Kidney epithelial cell (primary cell): ENCODE measurements around the gene METTL16. TPM values are rescaled to one million over a fixed set of nuclear protein-coding genes. Genes with fewer than 3 reads are reported as not detected.

Source experiments
- DNase-seq: peaks from one replicate; pipeline ENCODE4 v3.0.0-alpha.2; 2010; ENCODE audit warnings: low read depth
- H3K27me3 ChIP-seq: 2 replicates; pipeline ENCODE4 v1.6.0; 2011; ENCODE audit warnings: low read length; ENCODE audit not compliant: control insufficient read depth, insufficient read depth
- H3K36me3 ChIP-seq: 2 replicates; pipeline ENCODE4 v1.5.1; 2011; ENCODE audit warnings: low read length; ENCODE audit not compliant: control insufficient read depth, insufficient read depth
- H3K4me3 ChIP-seq: 2 replicates; pipeline ENCODE4 v1.5.1; 2011; ENCODE audit warnings: low read depth, mild to moderate bottlenecking, control low read depth, low read length
- total RNA-seq: library from RNA; depleted of rRNA; stranded (reverse); fragments of >200 nt; gene quantifications from 2 replicates; pipeline ENCODE4 v1.2.3, GENCODE V29; 2015
- TF ChIP-seq, protein P1 (sequence below): IDR thresholded peaks from 2 replicates; pipeline ENCODE4 v1.5.1; 2011; ENCODE audit warnings: mild to moderate bottlenecking, moderate library complexity, low read length, control low read depth, inconsistent platforms; ENCODE audit not compliant: insufficient read depth, poor library complexity, severe bottlenecking

Gene METTL16
- total RNA-seq, 1 donor from 2014 or later = 32.4 TPM

DNA sequence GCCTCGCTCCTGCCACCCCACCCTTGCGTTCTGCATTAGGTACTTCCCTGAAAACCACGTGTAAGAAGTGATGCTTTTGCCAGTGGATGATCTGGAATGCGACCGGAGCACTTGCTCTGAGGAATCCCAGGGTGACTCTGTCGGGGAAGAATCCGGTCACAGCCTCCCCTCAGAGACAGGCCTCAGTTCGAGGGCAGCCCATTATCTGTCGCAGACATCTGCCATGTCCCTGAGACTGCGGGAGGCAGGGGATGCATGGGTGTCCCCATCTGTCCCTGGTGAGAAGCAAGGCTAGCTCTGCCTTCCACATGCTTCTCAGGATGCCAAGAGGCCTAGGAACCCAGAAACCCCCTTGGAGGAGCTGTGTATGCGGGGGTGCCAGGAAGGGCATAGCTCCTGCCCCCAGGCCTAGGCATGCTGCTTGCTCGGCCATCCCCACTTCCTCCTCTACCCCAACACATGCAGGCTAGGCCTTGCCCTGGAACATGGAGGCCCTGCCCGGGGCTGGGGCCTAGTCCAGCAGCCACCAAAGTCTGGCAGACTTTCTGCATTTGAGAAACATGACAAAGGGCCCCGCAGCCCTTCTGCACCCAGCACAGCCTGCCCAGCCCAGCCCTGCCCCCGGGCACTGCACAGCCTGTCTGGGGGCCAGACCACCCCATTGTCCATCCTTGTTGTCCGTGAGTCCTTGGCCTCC lies 131.3 kb downstream of the METTL16 start:
- H3K4me3 ChIP-seq = no peak overlapping the region
- no peaks in the 10 kb centered on the region for H3K27me3 ChIP-seq
- H3K36me3 ChIP-seq = peaks cover 1% of the 10 kb centered on the region
- TF ChIP-seq, protein P1, sequence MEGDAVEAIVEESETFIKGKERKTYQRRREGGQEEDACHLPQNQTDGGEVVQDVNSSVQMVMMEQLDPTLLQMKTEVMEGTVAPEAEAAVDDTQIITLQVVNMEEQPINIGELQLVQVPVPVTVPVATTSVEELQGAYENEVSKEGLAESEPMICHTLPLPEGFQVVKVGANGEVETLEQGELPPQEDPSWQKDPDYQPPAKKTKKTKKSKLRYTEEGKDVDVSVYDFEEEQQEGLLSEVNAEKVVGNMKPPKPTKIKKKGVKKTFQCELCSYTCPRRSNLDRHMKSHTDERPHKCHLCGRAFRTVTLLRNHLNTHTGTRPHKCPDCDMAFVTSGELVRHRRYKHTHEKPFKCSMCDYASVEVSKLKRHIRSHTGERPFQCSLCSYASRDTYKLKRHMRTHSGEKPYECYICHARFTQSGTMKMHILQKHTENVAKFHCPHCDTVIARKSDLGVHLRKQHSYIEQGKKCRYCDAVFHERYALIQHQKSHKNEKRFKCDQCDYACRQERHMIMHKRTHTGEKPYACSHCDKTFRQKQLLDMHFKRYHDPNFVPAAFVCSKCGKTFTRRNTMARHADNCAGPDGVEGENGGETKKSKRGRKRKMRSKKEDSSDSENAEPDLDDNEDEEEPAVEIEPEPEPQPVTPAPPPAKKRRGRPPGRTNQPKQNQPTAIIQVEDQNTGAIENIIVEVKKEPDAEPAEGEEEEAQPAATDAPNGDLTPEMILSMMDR = no peak
- no peak for DNase-seq

DNA sequence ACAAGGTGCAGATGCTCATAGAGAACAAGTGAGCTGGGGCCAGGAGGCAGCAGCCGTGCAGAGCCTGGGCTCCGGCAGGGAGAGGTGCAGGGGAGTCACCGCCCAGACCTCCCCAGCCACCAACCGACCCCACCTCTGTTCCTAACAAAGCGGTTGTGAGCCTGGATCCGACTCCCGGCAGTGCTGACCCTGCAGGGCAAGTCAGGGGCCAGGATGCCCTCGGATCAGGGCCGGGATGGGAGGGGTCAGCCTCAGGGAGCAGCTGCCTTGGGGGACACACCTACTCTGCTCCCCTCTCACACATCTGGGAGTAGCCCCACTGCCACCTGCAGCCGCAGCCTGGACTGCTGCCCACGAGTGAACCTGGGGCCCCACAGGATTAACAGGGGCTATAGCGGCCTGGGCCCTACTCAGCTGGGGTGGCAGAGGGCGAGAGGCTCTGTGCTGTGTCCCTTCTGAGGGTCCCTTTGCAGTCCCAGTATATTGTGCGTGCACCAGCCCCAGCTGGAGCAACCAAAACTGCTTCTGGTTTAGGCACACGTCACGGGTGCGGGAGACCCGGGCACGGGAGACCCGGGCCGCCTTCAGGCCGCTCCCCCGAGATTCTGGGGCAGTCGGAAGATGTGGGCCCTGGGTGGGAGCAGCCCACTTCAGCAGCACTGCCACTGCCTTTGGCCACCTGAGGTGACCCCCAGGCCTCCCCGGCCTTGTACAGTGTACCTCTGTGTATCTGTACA lies 132.0 kb downstream of the METTL16 start:
- H3K36me3 ChIP-seq = peaks cover 1% of the 10 kb centered on the region
- TF ChIP-seq, protein P1 = no peak
- no peak for DNase-seq
- H3K27me3 ChIP-seq = no peaks in the 10 kb centered on the region
- no peak overlapping the region for H3K4me3 ChIP-seq

DNA sequence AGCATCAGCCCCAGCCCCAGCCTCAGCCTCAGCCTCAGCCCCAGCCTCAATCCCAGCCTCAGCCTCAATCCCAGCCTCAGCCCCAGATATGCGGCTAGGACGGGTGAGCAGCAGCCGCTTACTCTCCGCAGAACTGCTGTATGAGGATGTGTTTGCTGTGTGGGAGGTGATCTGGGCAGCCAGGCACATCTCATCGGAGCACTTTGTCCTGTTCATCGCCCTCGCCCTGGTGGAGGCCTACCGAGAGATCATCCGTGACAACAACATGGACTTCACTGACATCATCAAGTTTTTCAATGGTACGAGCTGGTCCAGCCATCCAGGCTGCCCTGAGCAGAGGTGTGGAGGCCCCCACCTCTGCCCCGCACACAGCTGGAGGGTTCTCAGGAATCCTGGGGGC lies 132.8 kb downstream of the METTL16 start:
- H3K36me3 ChIP-seq = peaks cover 1% of the 10 kb centered on the region
- TF ChIP-seq, protein P1 = no peak
- no peak for DNase-seq
- H3K4me3 ChIP-seq = no peak overlapping the region
- no peaks in the 10 kb centered on the region for H3K27me3 ChIP-seq

DNA sequence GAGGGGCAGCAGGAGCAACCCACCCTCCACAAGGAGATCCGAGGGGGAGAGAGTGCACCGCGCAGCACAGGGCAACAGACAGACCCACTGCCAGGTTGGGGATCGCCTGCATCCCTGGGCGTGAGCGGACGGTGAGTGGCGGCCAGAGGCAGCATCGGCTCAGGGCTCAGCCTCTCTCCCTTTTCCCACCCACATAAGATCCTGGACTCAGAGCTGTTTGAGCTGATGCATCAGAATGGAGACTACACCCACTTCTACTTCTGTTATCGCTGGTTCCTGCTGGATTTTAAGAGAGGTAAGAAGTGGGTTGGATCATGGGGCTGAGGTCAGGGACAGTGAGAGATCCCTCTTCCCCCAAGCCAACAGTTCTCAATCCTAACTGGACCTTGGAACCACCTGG lies 134.0 kb downstream of the METTL16 start:
- peaks cover 1% of the 10 kb centered on the region for H3K36me3 ChIP-seq
- TF ChIP-seq, protein P1 = no peak
- no peak overlapping the region for H3K4me3 ChIP-seq
- DNase-seq = no peak
- H3K27me3 ChIP-seq = no peaks in the 10 kb centered on the region

DNA sequence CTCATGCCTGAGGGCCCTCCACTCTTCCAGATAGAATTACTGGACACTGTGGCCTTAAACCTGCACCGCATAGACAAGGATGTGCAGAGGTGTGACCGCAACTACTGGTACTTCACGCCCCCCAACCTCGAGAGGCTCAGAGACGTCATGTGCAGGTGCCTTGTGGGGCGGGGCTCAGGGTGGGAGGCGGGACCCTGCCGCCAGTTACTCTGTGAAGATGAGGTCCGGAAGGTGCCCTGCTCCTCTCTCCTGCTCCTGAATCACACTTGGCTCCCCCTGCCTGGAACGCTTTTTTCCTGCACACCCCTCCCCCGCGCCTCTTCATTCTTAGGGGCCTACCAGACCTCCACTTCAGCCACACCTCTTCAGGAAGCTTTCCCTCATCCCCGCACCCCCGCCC lies 135.6 kb downstream of the METTL16 start:
- Histone ChIP-seq H3K4me3 (no peak overlapping the region), H3K27me3 (no peaks in the 10 kb centered on the region), H3K36me3 (peaks cover 1% of the 10 kb centered on the region)
- TF ChIP-seq, protein P1 = no peak
- DNase-seq = no peak
